T47D (cell line): Measurements from ENCODE around the gene BRICD5.
"Not testable (repeated sequence)": the region's sequence is repeated elsewhere in the genome, so short reads cannot be mapped to it uniquely, and the experiment has no call there.

Experiments
- DNase-seq, 2 experiments: peaks; one replicate each; pipeline versions ENCODE4 v3.0.0 to v3.0.0-alpha.2; 2011 to 2012; ENCODE audit warnings: low read depth in 1 of 2, low spot score in 1 of 2
- JUND ChIP-seq: IDR thresholded peaks from 2 replicates; pipeline ENCODE4 v1.6.1; 2012; ENCODE audit warnings: low read depth
- in situ Hi-C: cut with HindIII; loops from 2 replicates; pipeline ENCODE4 v1.10.0; 2016; ENCODE audit warnings: low sequenced_read_pairs, low pct_unique_long_range_greater_than_20kb

The BRICD5 gene

GRCh38 chr16:2244301-2244700 is 33.6 kb upstream of the BRICD5 start:
- no peak for DNase-seq
- in situ Hi-C loops = no loop called here
- TF ChIP-seq JUND = no peak

DNA sequence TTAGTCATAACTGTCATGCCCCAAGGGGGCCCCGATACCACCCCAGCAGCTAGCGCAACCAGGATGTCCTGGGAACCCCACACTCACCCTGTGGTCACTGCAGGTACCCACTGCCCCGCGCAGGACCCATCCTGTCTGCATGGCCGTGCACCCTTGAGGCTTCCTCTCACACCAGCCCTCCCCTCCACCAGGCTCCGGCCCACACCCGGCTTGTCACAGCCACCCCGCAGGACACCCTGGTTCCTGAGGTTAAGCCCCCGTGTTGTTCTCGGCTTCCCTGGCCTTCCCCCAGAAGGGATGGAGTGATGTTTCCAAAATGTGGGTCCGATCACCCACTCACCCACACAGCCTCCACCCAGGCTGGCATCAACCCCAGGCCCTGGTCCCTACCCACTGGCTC is 33.1 kb upstream of the BRICD5 start:
- TF ChIP-seq JUND = no peak
- no peak for DNase-seq

GRCh38 chr16:2243031-2243528 is 32.4 kb upstream of the BRICD5 start:
- DNase-seq = peak in 1 of 2 experiments; percentile 46
- no peak for TF ChIP-seq JUND
- in situ Hi-C loops = no loop called here

More for the DNA sequence above, 33.1 kb upstream of the BRICD5 start:
- in situ Hi-C loops = no loop called here

DNA sequence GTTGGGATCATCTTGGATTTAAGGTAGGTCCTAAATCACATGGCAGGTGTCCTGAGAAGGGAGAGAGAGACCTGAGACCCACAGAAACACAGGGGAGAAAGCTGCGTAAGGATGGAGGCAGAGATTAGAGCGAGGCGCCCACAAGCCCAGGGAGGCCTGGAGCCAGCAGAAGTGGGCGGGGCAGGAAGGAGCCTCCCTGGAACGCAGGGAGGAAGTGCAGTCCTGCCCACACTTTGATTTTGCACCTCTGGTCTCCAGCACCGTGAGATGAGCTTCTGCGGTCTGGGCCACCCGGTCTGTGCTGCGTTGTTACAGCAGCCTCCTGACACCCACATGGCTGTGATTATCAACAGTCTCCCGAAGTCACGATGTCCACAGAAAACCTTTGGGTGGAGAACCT is 31.9 kb upstream of the BRICD5 start:
- no peak for TF ChIP-seq JUND
- DNase-seq = no peak
- in situ Hi-C loops = no loop called here

DNA sequence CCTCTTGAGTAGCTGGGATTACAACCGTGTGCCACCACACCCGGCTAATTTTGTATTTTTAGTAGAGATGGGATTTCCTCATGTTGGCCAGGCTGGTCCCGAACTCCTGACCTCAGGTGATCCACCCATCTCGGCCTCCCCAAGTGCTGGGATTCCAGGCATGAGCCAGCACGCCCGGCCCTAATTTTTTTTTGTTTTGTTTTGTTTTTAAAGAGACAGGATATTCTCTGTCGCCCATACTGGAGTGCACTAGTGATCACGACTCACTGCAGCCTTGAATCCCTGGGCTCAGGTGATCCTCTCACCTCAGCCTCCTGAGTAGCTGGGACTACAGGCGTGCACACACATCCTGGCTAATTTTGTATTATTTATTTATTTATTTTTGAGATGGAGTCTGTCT is 29.7 kb upstream of the BRICD5 start:
- in situ Hi-C loops, DNase-seq: not testable (repeated sequence)

DNA sequence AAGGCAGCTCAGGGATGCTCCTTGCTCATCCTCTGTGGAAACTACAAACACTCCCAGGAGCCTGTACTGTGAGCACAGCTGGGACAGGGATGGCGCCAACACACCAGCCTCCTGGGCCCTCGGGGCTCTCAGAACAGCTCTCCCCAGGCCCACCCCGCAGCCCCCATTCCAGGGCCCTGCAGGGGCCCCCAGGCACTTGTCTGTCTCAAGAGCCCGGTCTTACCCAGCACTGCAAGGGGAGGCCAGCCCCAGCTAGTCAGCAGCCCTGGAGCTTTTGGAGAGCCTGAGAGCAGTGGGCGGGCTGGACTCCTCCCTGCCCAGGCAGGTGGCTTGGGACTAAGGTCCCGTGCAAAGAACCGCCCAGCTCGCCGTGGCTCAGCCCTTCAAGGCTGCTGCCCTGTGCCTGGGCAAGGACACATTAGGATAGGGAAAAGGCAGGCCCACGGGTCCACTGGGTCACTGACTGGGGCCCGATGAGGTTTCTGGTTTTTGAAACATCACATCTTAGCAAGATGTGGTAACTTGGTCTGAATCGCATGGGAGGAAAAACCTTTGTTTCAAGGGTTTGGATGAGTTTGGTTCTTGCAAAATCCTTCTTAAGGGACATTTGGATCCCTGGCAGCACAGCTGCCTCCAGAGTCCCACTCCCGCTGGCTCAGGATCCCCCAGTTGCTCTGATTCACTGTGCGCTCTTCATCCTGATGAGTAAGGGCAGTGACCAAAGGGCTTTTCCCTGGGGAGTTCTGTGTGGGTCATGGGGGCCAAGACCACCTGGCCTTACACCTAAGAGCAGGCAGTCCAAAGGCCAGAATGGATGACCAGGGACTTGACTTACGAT is 28.4 kb upstream of the BRICD5 start:
- no peak for TF ChIP-seq JUND
- in situ Hi-C loops = no loop called here
- no peak for DNase-seq

DNA sequence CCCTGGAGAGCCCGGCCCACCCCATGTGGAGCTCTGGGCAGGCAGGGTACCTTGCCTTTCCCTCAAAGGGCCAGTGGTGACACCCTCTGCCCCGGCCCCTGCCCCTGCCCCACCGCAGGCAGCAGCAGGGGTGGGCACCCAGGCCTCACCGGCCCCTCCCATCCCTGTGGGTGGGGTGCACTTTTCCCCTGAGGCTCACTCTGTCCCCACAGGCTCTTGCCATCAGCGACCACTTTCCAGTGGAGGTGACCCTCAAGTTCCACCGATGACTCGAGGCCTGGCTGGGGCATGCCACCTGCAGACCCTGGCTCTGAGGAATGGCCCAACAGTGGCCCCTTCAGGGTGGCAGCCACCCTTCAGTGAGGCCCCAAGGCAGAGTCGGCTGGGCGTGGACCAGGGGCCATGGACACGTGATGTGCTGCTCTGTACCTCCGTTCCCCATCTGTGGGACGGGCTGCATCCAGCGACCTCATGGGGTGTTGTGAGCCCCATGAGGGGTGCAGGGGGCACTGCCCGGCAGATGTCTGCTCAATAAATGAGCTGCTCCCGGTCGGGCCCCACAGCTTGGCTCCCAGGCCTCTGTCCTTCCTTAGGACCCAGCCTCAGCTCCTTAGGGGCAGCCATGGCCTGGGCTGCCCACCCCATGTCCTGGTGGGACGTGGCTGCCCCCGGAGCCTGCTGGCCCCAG is 27.6 kb upstream of the BRICD5 start:
- no peak for DNase-seq
- in situ Hi-C loops = no loop called here
- no peak for TF ChIP-seq JUND

DNA sequence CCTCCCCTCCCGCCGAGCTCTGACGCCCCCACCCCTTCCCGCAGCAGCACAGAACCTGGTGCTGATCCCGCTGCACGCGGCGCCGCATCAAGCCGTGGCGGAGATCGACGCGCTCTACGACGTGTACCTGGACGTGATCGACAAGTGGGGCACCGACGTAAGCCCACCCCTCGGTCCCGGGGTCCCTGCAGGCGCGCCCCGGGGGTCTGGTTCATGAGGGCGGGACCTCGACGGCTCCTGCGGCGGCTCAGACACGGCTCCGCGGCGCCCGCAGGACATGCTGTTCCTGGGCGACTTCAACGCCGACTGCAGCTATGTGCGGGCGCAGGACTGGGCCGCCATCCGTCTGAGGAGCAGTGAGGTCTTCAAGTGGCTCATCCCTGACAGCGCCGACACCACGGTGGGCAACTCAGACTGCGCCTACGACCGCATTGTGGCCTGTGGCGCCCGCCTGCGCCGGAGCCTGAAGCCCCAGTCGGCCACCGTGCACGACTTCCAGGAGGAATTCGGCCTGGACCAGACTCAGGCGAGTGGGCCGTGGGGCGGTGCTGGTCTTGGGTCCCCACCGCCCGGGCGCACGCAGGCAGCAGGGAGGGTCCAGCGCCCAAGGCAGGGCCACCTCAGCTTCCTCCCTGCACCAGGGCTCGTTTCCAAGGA is 27.0 kb upstream of the BRICD5 start:
- no peak for DNase-seq
- in situ Hi-C loops = no loop called here
- TF ChIP-seq JUND = no peak

GRCh38 chr16:2237102-2237482 is 26.4 kb upstream of the BRICD5 start:
- in situ Hi-C loops = no loop called here
- TF ChIP-seq JUND = no peak
- DNase-seq = no peak

DNA sequence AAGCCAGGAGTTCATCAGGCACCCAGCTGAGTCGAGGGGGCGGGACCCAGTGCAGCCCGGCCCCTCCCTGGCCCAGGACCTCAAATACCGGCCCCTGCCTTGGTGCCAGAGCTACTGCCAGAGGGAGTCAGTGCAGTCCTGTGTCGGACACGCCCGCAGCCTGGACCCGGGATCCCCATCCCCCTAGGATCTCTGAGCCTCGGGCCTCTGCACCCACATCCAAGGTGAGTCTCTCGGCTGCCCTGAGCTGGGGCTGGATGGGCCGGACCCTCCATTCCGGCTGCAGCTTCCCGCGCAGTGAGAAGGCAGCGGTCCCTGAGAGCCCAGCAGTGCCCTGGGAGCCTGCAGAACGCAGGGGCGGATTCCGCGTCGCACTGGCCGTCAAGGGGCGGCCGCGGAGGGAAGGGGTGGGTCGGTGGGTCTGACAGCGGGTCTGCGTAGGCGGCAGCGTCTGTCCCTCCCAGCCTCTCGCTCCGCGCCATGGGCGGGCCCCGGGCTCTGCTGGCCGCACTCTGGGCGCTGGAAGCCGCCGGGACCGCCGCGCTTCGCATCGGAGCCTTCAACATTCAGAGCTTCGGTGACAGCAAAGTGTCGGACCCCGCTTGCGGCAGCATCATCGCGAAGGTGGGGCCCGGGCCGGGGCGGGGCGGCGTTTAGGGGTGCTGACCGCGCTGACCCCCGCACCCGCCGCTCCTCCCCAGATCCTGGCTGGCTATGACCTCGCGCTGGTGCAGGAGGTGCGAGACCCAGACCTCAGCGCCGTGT is 25.9 kb upstream of the BRICD5 start, which contains the start of gene DNASE1L2:
DNASE1L2 (plus strand) TSS at position 108 of the 765 bp plus-strand sequence; CDS start at position 481, 373 bp downstream.
- no peak for DNase-seq
- no peak for TF ChIP-seq JUND
- in situ Hi-C loops = no loop called here

DNA sequence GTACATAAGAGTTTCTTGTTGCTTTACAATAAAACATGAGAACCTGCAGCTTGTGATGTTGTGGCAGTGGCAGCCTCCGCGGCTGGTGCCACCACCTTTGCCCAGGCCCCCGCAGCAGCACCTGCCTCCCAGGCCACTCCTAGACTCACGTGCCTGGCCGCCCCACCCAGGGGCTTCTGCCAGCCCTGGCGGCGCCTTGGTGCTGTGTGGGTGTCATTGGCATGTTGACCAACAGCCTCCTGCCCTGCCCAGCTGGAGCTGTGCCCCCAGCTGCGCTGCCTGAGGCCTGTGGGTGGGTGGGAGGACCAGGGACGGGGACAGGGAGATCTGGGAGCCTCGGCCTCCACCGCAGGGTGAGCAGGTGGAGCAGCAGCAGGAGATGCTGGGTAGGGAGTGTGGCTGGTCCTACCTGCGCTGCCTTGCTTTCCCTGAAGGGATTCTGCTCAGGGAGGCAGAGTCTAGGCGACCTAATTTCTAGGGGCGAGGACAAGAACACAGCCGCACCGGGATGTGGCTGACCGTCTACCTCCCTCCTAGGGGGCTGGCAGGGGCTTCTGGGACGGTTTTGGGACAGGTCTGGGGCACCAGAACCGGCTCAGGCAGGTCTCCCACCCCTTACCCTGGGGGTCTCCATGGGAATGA is 25.2 kb upstream of the BRICD5 start:
- DNase-seq = no peak
- in situ Hi-C loops = no loop called here
- no peak for TF ChIP-seq JUND

- no peak for TF ChIP-seq JUND
- no peak for DNase-seq
- in situ Hi-C loops = no loop called here
Measured at GRCh38 chr16:2235234-2235651, 24.6 kb upstream of the BRICD5 start.
